GM23338 (cell line): Measurements from ENCODE around the gene PKHD1. TPM values are rescaled to one million over a fixed set of nuclear protein-coding genes. Genes with fewer than 3 reads are reported as not detected.

ENCODE experiments used
- ATAC-seq: fragments of 200-7000 bp; cut with Tn5 transposase; 3 replicates; pipeline ENCODE4 v1.9.1; 2020
- DNase-seq: peaks from one replicate; pipeline ENCODE4 v3.0.0-alpha.2; 2015; ENCODE audit warnings: low spot score
- H2AFZ ChIP-seq: fragments of 200-600 bp; sonication (generic); 2 replicates; pipeline ENCODE4 v1.8.0; 2016; ENCODE audit warnings: antibody characterized with exemption, mild to moderate bottlenecking, moderate library complexity
- H3F3A ChIP-seq: fragments of 200-600 bp; sonication (generic); replicated peaks from 2 replicates; pipeline ENCODE4 v1.8.0; 2017; ENCODE audit warnings: antibody characterized with exemption, mixed run types, low read depth
- H3K27ac ChIP-seq: fragments of 200-600 bp; sonication (generic); 2 replicates; pipeline ENCODE4 v1.6.1; 2016; ENCODE audit warnings: low read depth
- H3K27me3 ChIP-seq: fragments of 200-600 bp; sonication (generic); 2 replicates; pipeline ENCODE4 v1.8.0; 2016; ENCODE audit warnings: mild to moderate bottlenecking, mixed run types, moderate library complexity; ENCODE audit not compliant: insufficient read depth
- H3K36me3 ChIP-seq: fragments of 200-600 bp; sonication (generic); 2 replicates; pipeline ENCODE4 v1.8.0; 2016; ENCODE audit warnings: mild to moderate bottlenecking; ENCODE audit not compliant: insufficient read depth
- H3K4me1 ChIP-seq: fragments of 200-600 bp; sonication (generic); 2 replicates; pipeline ENCODE4 v1.8.0; 2016; ENCODE audit warnings: mild to moderate bottlenecking, moderate library complexity; ENCODE audit not compliant: insufficient read depth
- H3K4me2 ChIP-seq: fragments of 200-600 bp; sonication (generic); 2 replicates; pipeline ENCODE4 v1.7.1; 2017; ENCODE audit warnings: mixed run types
- H3K4me3 ChIP-seq: fragments of 200-600 bp; sonication (generic); 2 replicates; pipeline ENCODE4 v1.6.1; 2016; ENCODE audit warnings: mixed run types
- H3K79me2 ChIP-seq: fragments of 200-600 bp; sonication (generic); replicated peaks from 2 replicates; pipeline ENCODE4 v1.8.0; 2017; ENCODE audit warnings: mild to moderate bottlenecking; ENCODE audit not compliant: insufficient read depth
- H3K9me2 ChIP-seq: fragments of 200-600 bp; sonication (generic); 2 replicates; pipeline ENCODE4 v1.8.0; 2017; ENCODE audit not compliant: insufficient read depth
- H4K20me1 ChIP-seq: fragments of 200-600 bp; sonication (generic); replicated peaks from 2 replicates; pipeline ENCODE4 v1.8.0; 2017; ENCODE audit warnings: mild to moderate bottlenecking; ENCODE audit not compliant: insufficient read depth
- H3K27ac Mint-ChIP-seq: 2 replicates; pipeline ENCODE4 v1.8.0; 2020; ENCODE audit warnings: inconsistent platforms, mild to moderate bottlenecking, moderate library complexity, mixed read lengths
- H3K27me3 Mint-ChIP-seq: 3 replicates; pipeline ENCODE4 v1.8.0; 2022; ENCODE audit warnings: low read depth, mild to moderate bottlenecking, moderate library complexity, mixed read lengths, inconsistent platforms; ENCODE audit not compliant: insufficient read depth, poor library complexity
- H3K36me3 Mint-ChIP-seq: 3 replicates; pipeline ENCODE4 v1.8.0; 2021; ENCODE audit warnings: low read depth, mild to moderate bottlenecking, inconsistent platforms, moderate library complexity, mixed read lengths
- H3K4me1 Mint-ChIP-seq: 3 replicates; pipeline ENCODE4 v1.8.0; 2020; ENCODE audit warnings: mild to moderate bottlenecking, inconsistent platforms, mixed read lengths
- H3K4me3 Mint-ChIP-seq: 3 replicates; pipeline ENCODE4 v1.8.0; 2021; ENCODE audit warnings: moderate library complexity, mild to moderate bottlenecking, inconsistent platforms, mixed read lengths
- H3K9me3 Mint-ChIP-seq: 3 replicates; pipeline ENCODE4 v1.8.0; 2020; ENCODE audit warnings: moderate library complexity, mild to moderate bottlenecking, inconsistent platforms, mixed read lengths
- CREB1 ChIP-seq: fragments of 250-450 bp; sonication (Bioruptor Pico); IDR thresholded peaks from 2 replicates; pipeline ENCODE4 v1.5.0; 2020; ENCODE audit warnings: low read depth, mild to moderate bottlenecking, moderate library complexity
- EZH2 ChIP-seq: fragments of 200-600 bp; sonication (generic); IDR thresholded peaks from one replicate; pipeline ENCODE4 v1.8.0; 2017; ENCODE audit warnings: antibody characterized with exemption, mild to moderate bottlenecking, low read depth; ENCODE audit not compliant: unreplicated experiment
- EZH2phosphoT487 ChIP-seq: fragments of 200-600 bp; sonication (generic); IDR thresholded peaks from one replicate; pipeline ENCODE4 v1.8.1; 2018; ENCODE audit warnings: antibody characterized with exemption; ENCODE audit not compliant: unreplicated experiment
- JUNB ChIP-seq: IDR thresholded peaks from one replicate; pipeline ENCODE4 v1.6.1; 2016; ENCODE audit warnings: antibody characterized with exemption; ENCODE audit not compliant: unreplicated experiment
- NANOG ChIP-seq: IDR thresholded peaks from 2 replicates; pipeline ENCODE4 v1.6.1; 2016; ENCODE audit warnings: antibody characterized with exemption, borderline replicate concordance
- POLR2AphosphoS5 ChIP-seq: IDR thresholded peaks from 2 replicates; pipeline ENCODE4 v1.6.1; 2016; ENCODE audit warnings: antibody characterized with exemption, low read depth
- ZNF114 ChIP-seq: fragments of 250-450 bp; sonication (Bioruptor Pico); IDR thresholded peaks from 2 replicates; pipeline ENCODE4 v1.5.0; 2020; ENCODE audit warnings: mild to moderate bottlenecking, moderate library complexity
- polyA plus RNA-seq: library from polyadenylated mRNA; unstranded; fragments of >200 nt; fragmentation: Nextera tagmentation; extraction: Ambion mirVana; gene quantifications from 2 replicates; pipeline ENCODE4 v1.2.1, GENCODE V29; 2016
- total RNA-seq: library from RNA; depleted of rRNA; stranded (reverse); fragments of >200 nt; shearing (Covaris generic); gene quantifications from 2 replicates; pipeline ENCODE4 v1.2.3, GENCODE V29; 2014
- TF ChIP-seq, protein P1 (sequence below), 2 experiments: fragments of 200-600 bp in 1 of 2; sonication (generic) in 1 of 2; conservative IDR thresholded peaks; 2 replicates each; pipeline versions ENCODE4 v1.5.1 to v1.6.1; 2016 to 2017; ENCODE audit warnings: antibody characterized with exemption in 2 of 2, low read depth in 2 of 2, mild to moderate bottlenecking in 2 of 2, moderate library complexity in 1 of 2
- TF ChIP-seq, protein P2 (sequence below): IDR thresholded peaks from 2 replicates; pipeline ENCODE4 v1.6.1; 2016; ENCODE audit warnings: antibody characterized with exemption
- TF ChIP-seq, protein P3 (sequence below): IDR thresholded peaks from one replicate; pipeline ENCODE4 v1.6.1; 2018; ENCODE audit warnings: antibody characterized with exemption; ENCODE audit not compliant: unreplicated experiment

PKHD1 gene
- total and polyA plus RNA-seq, 2 experiments from 2014 or later: 0.03 to 0.07 TPM

DNA sequence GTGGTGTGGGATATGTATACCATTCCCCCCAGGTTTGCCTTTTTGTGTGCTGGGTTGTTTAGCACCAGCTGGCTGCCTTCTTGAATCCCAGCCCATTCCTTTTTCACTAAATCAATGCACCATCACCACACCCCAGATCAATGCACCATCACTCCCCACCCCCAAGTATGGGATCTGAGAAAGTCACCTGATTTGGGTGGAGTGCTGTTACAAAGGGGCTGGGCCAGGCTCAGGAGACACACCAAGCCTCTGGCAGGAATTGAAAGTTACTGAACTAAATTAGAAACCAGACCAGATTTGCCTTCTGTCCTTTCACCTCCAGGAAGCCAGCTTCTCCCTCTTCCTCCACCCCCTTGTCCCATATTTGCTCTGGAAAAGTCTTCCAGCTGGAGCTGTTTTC, 19.6 kb upstream of the PKHD1 start:
- Mint-ChIP-seq H3K27ac (no peak overlapping the region), H3K27me3 (peaks cover 1% of the 10 kb centered on the region), H3K4me3 (no peak overlapping the region), H3K9me3 (no peaks in the 10 kb centered on the region), H3K4me1 (peaks cover 12% of the 10 kb centered on the region; the same call in 2 of the 3 replicates), H3K36me3 (no peaks in the 10 kb centered on the region)
- Histone ChIP-seq H3K9me2 (0 out of 2 replicates have a peak, but pooled peaks cover 10% of the 10 kb centered on the region), H3K27me3 (no peaks in the 10 kb centered on the region), H3K36me3 (no peaks in the 10 kb centered on the region), H3K4me1 (peaks cover 8% of the 10 kb centered on the region), H3K4me2 (no peak overlapping the region), H3K27ac (no peak overlapping the region), H4K20me1 (no peaks in the 10 kb centered on the region), H3F3A (no peaks in the 10 kb centered on the region), H3K79me2 (no peaks in the 10 kb centered on the region), H2AFZ (peak overlapping the region; percentile 87; the same call in 1 of the 2 replicates), H3K4me3 (no peak overlapping the region)
- ATAC-seq: no peak
- TF ChIP-seq EZH2 (no peak), JUNB (no peak), NANOG (no peak), EZH2phosphoT487 (no peak), ZNF114 (CRISPR knock-in tag) (no peak), POLR2AphosphoS5 (no peak), CREB1 (CRISPR knock-in tag) (no peak)
- TF ChIP-seq, protein P1, sequence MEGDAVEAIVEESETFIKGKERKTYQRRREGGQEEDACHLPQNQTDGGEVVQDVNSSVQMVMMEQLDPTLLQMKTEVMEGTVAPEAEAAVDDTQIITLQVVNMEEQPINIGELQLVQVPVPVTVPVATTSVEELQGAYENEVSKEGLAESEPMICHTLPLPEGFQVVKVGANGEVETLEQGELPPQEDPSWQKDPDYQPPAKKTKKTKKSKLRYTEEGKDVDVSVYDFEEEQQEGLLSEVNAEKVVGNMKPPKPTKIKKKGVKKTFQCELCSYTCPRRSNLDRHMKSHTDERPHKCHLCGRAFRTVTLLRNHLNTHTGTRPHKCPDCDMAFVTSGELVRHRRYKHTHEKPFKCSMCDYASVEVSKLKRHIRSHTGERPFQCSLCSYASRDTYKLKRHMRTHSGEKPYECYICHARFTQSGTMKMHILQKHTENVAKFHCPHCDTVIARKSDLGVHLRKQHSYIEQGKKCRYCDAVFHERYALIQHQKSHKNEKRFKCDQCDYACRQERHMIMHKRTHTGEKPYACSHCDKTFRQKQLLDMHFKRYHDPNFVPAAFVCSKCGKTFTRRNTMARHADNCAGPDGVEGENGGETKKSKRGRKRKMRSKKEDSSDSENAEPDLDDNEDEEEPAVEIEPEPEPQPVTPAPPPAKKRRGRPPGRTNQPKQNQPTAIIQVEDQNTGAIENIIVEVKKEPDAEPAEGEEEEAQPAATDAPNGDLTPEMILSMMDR (conservative IDR thresholded peaks at IDR 0.05; ENCODE audit: low read depth in 2 of 2): no peak
- TF ChIP-seq, protein P2, sequence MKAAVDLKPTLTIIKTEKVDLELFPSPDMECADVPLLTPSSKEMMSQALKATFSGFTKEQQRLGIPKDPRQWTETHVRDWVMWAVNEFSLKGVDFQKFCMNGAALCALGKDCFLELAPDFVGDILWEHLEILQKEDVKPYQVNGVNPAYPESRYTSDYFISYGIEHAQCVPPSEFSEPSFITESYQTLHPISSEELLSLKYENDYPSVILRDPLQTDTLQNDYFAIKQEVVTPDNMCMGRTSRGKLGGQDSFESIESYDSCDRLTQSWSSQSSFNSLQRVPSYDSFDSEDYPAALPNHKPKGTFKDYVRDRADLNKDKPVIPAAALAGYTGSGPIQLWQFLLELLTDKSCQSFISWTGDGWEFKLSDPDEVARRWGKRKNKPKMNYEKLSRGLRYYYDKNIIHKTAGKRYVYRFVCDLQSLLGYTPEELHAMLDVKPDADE: no peak
- TF ChIP-seq, protein P3, sequence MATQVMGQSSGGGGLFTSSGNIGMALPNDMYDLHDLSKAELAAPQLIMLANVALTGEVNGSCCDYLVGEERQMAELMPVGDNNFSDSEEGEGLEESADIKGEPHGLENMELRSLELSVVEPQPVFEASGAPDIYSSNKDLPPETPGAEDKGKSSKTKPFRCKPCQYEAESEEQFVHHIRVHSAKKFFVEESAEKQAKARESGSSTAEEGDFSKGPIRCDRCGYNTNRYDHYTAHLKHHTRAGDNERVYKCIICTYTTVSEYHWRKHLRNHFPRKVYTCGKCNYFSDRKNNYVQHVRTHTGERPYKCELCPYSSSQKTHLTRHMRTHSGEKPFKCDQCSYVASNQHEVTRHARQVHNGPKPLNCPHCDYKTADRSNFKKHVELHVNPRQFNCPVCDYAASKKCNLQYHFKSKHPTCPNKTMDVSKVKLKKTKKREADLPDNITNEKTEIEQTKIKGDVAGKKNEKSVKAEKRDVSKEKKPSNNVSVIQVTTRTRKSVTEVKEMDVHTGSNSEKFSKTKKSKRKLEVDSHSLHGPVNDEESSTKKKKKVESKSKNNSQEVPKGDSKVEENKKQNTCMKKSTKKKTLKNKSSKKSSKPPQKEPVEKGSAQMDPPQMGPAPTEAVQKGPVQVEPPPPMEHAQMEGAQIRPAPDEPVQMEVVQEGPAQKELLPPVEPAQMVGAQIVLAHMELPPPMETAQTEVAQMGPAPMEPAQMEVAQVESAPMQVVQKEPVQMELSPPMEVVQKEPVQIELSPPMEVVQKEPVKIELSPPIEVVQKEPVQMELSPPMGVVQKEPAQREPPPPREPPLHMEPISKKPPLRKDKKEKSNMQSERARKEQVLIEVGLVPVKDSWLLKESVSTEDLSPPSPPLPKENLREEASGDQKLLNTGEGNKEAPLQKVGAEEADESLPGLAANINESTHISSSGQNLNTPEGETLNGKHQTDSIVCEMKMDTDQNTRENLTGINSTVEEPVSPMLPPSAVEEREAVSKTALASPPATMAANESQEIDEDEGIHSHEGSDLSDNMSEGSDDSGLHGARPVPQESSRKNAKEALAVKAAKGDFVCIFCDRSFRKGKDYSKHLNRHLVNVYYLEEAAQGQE: no peak
- no peak for DNase-seq

DNA sequence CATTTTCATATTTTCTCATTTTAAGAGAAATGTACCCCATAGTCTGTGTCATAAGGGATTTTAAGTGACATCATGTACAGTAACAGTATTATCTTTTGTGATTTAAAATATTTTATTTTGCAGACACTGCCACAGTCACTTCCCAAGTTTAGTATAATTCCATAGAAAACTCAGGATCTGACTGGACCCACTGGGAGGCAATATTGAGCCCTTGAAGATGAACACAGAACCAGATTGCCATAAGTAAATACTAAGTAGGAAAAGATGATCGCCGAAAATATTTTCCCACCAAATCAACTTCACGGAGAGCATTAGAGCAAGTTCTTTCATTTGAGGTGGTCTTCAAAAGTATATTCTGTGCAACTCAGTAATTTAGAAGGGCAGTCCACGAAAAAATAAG, 17.6 kb upstream of the PKHD1 start:
- H3K4me1 Mint-ChIP-seq: peaks cover 12% of the 10 kb centered on the region; the same call in 2 of the 3 replicates
- Histone ChIP-seq H3K36me3 (no peaks in the 10 kb centered on the region), H3K27ac (no peak overlapping the region), H4K20me1 (no peaks in the 10 kb centered on the region), H2AFZ (no peak overlapping the region), H3K79me2 (no peaks in the 10 kb centered on the region), H3K27me3 (no peaks in the 10 kb centered on the region), H3K4me3 (no peak overlapping the region), H3K4me1 (peaks cover 8% of the 10 kb centered on the region), H3K9me2 (0 out of 2 replicates have a peak, but pooled peaks cover 13% of the 10 kb centered on the region), H3K4me2 (no peak overlapping the region), H3F3A (no peaks in the 10 kb centered on the region)
- no peaks in the 10 kb centered on the region for H3K27me3 Mint-ChIP-seq
- ATAC-seq (no peak), DNase-seq (no peak)
- H3K9me3 Mint-ChIP-seq: no peaks in the 10 kb centered on the region
- H3K27ac Mint-ChIP-seq: no peak overlapping the region
- no peaks in the 10 kb centered on the region for H3K36me3 Mint-ChIP-seq
- no peak overlapping the region for H3K4me3 Mint-ChIP-seq
- TF ChIP-seq CREB1 (CRISPR knock-in tag) (no peak), EZH2phosphoT487 (no peak), JUNB (no peak), POLR2AphosphoS5 (no peak), EZH2 (no peak)
- TF ChIP-seq, protein P3: no peak
- TF ChIP-seq, protein P2: no peak
